H1 (cell line): ENCODE measurements around the gene COL5A1. TPM values are rescaled to one million over a fixed set of nuclear protein-coding genes. Genes with fewer than 3 reads are reported as not detected.

Source experiments
- CREB1 ChIP-seq: IDR thresholded peaks from 2 replicates; pipeline ENCODE4 v1.6.1; 2012; ENCODE audit warnings: inconsistent platforms
- EGR1 ChIP-seq: IDR thresholded peaks from 2 replicates; pipeline ENCODE4 v1.6.1; 2011; ENCODE audit warnings: low read depth, low read length, borderline replicate concordance
- polyA plus RNA-seq, 7 experiments: library from polyadenylated mRNA; depleted of rRNA in 3 of 7; stranded (reverse) in 5 of 7; unstranded in 2 of 7; fragments of >200 nt in 5 of 7; fragments of 200-250 nt in 2 of 7; gene quantifications; 1 replicate in 5 of 7; 2 replicates in 1 of 7; 4 replicates in 1 of 7; pipeline versions ENCODE4 v1.2.1 to v1.2.3, GENCODE V29; 2011 to 2013; ENCODE audit warnings: missing spikeins in 2 of 7, mixed read lengths in 2 of 7
- total RNA-seq: library from RNA; stranded (reverse); fragmentation: NEBNext Ultra II Directional; extraction: Animal tissue kit (Norgen Biotek cat#: 25700); gene quantifications from 2 replicates; pipeline ENCODE4 v1.2.1, GENCODE V29; 2021

Gene COL5A1
- total and polyA plus RNA-seq, 2 of the 8 experiments (the other 6 are each of a cell fraction or from before 2014, with no cell fraction given) = 3.8 to 12.0 TPM

DNA sequence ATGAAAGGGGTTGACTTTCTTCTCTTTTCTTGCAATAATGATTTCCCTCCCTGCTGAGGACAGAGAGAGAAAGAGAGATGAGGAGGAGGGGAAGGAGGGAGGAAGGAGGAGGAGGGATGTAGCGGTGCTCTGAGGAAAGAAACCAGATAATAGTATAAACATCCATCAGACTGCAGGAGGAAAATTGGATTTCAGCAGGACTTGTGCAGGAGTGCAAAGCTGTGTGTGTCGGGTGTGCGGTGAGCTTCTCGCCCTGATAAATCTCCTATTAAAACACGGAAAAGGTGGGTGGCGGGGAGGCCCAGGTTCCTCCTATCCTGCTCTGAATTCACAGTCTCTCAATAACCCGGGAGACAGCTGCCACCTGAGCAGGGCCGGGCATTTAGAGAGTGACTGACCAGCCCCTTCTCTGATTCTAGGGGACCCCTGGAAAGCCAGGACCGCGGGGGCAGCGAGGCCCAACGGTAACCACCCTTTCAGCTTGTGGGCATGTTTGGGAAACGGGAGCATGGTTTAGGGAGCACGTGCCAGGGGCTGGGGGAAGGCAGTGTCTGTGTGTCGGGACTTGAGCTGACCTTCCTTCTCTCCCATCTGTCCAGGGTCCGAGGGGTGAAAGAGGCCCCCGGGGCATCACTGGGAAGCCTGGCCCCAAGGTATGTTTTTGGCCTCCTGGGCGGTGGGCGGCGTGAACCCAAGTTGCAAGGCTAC is 153.2 kb downstream of the COL5A1 start (continued):
- no peak for TF ChIP-seq CREB1
- no peak for TF ChIP-seq EGR1
